Tongue (tissue), 2 donors: ENCODE measurements around the gene CARTPT. TPM values are rescaled to one million over a fixed set of nuclear protein-coding genes. Genes with fewer than 3 reads are reported as not detected.
A peak's percentile ranks its signal among the peaks of the same experiment; 100 is the strongest.

Source experiments
- DNase-seq: peaks from one replicate; pipeline ENCODE4 v3.0.0-alpha.2; 2015
- total RNA-seq: library from RNA; depleted of rRNA; stranded (reverse); fragments of >200 nt; gene quantifications from one replicate; pipeline ENCODE4 v1.2.3, GENCODE V29; 2014

The CARTPT gene
- not detected for total RNA-seq

DNA sequence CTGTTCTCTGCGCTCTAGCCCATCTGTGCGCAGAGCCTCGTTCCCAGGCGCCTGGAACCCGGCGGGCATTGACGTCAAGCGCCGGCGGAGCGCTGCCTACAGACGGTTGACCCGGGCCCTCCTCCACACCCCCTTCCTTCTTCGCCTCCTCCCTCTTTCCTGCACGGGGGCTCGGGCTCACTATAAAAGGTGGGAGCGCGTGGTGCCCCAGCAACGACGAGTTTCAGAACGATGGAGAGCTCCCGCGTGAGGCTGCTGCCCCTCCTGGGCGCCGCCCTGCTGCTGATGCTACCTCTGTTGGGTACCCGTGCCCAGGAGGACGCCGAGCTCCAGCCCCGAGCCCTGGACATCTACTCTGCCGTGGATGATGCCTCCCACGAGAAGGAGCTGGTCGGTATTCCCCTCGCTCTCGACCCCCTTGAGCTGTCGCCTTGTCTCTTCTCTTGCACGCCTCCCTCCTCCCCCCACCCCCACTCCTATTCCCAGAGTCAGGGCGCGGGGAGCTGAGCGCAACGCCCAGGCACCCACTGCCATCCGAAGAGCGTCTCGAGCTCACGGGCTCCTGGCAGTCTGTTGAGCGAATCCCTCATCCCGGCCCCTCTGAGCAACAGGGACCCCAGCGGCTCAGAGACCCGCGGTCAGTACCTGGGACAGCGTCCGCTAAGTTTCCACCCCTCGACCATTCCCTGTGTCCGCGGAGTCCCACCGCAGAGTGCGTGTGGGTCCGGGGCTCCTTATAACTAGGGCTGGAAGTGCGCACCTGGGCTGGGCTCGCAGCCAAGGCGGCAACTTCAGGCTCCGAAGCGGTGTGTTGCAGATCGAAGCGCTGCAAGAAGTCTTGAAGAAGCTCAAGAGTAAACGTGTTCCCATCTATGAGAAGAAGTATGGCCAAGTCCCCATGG lies at the start of gene CARTPT:
TSS of gene CARTPT (plus strand) at position 213 of the 902 bp plus-strand sequence. CDS start at position 232, 19 bp downstream.
- peak; percentile 67 for DNase-seq

DNA sequence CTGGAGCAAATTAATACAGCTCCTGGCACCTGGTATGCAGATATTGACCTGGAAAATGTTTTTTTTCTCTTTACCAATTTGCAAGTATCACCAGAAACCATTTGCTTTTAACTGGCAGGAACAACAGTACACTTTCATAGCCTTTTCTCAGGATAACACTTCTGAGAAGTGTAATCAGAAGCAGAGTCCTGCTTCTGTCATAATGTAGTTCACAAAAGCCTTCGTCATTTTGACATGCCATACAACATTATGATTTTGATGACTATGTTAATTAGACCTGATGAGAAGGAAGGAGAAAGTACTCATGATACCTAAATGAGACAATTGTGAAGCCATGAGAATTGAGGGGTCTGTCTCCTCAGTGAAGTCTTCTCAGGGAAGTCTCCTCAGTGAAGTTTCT lies 41.1 kb upstream of the CARTPT start:
- no peak for DNase-seq

DNA sequence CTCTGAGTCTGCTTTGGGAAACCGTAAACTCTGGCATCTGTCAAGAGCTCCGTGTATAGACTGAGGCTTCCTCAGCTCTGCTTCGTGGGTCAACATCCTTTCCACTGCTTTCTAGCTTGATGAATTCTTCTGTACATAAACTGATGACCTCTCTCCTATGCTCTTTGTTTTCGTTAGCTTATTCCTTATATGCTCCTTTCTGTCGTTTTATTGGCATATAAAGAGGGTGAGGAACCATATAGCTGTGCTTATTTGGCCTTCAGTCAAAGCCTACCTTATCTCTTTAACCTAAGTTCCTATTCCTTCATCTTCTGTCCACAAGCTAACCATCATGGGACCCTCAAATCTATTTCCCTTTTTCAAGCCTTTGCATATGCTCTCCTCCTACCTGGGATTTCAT lies 39.4 kb upstream of the CARTPT start:
- no peak for DNase-seq

DNA sequence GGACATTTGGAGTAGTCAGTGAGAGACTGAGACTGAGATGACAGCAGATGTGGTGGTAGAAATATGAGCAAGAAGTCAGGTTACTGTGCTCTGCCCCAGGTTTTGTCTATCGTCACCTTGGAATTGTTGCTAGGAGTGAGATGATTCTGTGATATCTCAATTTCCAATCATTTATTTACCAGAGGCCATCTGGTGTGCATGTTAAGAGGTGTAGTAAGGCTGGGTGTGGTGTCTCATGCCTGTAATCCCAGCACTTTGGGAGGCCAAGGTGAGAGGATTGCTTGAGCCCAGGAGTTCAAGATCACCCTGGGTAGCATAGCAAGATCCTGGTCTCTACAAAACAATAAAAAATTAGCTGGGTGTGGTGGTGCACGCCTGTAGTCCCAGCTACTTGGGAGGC lies 38.6 kb upstream of the CARTPT start:
- DNase-seq, result no peak

DNA sequence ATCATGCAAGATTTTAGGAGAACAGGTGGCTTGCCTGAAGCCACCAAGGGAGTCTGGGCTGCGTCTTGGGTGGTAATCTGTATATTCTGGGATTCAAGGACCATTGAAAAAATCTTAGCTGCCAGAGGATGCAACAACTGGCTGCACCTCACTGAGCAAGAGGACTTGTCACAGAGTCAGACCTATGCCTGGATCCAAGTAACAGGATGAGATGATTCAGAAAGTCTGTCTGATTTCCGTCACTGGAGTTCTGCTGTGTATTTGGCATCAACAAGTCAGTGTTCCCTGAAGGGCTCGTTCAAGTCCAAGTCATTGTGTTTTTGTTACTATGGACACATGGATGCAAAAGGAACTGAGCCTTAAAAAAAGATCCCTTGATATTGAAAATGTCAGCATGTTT lies 37.8 kb upstream of the CARTPT start:
- peak; percentile 57 for DNase-seq

DNA sequence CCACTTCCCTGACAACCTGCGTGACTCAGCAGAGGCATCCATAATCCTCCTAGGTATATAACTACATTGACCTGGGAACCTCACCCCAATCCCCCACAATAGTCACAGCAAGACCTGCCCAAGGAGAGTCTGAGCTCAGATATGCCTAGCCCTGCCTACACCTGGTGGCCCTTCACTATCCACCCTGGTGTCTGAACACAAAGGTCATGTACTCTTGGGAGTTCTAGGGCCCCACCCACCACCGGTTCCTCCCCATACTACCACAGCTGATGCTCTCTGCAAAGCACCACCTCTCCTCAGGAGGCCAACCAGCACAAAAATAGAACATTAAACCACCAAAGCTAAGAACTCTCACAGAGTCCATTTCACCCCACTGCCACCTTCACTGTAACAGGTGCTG lies 34.8 kb upstream of the CARTPT start:
- no peak for DNase-seq

DNA sequence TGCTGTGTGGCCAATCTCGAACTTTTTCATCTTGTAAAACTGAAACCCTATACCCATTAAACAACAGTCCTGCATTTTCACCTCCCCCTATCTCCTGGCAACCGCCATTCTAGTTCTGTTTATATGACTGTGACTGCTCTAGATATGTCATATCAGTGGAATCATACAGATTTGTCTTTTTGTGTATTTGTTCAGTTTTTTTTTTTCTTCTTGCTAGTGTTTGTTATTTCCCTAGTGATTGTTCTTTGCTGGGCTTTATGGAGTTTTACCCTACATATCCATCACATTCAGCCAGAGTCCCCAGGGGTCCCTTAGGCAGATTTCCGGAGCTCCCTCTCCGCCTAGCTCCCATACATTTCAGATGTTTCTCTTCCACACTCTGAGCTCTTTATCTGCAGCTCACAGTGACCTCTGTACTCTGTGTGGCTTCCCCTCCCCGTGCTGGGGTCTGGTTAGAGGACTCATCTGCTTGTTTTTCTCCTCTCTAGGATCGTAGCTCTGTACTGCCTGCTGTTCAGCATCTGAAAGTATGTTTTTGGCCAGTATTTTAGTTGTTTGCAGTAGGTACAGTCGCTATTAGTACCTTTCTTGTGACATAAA lies 25.1 kb upstream of the CARTPT start:
- DNase-seq, result no peak

DNA sequence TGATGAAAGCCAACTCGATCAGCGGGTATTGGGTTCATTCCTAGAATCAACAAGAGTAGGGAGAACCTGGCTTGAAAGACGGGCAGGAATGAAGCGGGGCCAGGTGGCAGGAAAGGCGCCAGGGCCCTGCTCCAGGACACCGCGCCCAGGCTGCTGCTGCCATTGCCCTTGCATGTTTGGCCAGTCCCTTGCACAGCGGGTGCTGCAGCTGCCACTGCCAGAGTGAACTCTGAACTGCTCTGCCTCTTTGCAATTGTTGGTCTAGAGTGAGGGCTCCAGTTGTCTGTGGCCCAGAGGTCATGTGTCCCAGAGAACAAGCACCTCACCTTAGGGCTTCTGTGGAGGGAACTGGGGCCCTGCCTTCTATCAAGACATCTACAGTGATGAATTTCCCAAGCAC lies 24.0 kb upstream of the CARTPT start:
- DNase-seq, result no peak

DNA sequence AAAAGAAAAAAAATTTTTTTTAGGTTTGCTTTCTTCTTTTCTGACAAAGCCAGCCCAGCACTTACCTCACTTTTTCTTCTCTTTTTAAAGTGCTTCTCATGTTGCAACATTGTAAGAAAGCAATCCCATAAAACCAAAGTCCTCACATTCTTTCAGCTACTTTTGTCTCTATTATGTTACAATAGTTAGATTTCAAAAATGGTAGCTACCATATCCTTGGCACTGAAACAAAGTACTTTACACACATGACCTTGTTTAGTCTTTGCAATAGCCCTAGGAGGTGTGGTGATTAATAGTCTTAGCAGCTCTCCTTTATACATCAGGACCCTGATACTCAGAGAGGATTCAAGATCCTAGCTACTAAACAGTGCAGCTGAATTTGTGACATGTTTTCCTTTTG lies 23.5 kb upstream of the CARTPT start:
- no peak for DNase-seq

DNA sequence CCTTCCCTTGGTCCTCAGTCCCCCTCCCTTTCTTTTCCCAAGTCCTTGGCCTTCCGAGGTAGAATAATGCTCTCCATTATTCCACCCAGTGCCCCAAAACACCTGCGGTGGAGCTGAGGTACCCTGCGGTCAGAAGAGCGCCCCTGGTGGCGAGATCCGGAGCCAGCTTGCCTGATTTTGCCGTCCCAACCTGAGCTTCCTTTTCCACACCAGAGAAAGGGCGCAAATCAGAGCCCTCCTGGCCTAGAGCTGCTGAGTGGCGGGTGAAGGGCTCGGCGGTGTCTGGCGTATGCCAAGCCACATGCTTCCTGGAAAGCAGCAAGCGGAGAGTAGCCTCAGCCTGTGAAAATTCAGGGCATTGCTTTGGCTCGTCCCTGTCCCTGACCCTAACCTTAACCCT lies 21.1 kb upstream of the CARTPT start:
- no peak for DNase-seq

DNA sequence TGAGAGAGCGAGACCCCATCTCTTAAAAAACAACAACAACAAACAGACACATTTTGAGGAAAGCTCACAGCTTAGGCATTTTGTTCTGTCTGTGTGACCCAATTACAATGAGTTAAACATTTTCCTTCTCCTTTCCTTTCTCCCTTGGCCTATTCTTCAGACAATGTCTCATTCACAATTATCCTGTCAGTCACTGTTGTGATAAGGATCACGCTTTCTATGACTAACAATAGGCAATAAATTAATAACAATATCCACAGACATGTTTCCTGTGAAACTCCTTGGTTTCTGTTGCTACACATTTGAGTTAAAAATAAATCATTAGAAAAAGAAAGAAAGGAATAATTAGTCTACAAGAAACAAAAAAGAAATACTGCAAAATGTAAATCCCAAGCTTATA lies 19.8 kb upstream of the CARTPT start:
- DNase-seq, result no peak

DNA sequence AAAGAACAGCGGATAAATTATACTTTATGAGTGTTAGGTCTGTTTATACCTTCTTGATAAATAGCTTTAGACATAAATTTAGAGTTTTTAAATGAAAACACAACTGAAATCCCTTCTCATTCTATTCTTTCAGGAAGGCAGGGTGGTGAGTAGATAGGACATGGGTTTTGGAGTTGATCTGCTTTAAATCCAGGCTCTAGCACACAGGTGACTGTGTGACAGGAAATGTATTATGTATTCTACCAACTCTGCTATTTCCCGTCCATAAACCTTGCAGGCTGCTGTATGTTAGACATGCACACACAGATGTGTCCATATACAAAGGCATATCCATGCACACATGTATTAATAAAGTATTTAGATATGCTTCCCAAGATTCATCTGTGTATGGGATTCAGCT lies 19.3 kb upstream of the CARTPT start:
- no peak for DNase-seq

DNA sequence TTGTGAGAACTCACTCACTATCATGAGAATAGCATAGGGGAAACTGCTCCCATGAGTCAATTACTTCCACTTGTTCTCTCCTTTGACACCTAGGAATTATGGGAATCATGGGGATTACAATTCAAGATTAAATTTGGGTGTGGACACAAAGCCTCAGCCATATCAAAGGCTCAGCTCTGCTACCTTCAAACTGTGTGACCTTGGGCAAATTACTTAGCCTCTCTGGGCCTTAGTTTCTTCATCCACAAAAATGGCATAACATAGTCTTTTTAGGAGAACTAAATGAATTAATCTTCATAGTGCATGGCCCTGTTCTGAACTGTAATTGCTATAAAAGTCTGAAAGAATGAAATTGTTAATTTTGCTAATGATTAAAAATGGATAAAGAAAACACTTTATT lies 18.3 kb upstream of the CARTPT start:
- DNase-seq, result no peak

DNA sequence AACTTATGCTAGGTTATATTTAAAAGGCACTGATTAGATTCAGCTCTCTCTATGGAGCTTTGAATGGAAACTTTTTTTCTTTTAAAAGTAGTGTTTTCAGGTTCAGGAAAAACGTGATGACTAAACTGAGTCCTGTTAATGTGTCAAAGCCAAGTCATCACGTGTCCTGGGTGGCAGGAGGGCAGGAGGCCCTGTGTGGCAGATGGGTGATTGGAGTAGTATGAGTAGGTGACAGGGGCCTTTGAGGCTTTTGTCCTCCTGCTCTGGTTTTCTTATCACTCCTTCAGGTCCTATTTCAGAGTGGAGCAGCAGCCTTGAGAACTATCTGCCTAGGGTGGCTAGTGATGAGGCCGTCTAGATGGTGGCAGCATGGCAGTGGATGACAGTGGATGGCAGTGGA lies 17.7 kb upstream of the CARTPT start:
- DNase-seq, result no peak

DNA sequence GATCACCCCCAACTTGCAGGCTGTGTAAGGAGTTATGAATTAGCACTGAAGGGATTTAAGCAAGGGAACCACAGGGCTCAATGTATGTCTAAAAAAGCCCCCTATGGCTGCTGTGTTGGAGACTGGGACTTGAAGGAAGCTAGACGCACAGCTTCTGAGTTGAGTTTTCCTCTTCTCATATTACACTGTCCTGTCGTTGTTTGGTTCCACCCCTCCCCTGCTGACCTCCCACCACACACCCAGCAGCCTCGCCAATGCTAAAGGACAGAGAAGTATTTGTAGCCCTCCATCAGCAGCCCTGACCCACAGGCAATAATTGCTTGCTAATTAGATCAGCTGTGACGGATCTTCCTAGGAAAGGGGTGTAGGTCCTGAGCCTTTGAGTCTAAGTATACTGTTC lies 15.1 kb upstream of the CARTPT start:
- DNase-seq, result no peak

DNA sequence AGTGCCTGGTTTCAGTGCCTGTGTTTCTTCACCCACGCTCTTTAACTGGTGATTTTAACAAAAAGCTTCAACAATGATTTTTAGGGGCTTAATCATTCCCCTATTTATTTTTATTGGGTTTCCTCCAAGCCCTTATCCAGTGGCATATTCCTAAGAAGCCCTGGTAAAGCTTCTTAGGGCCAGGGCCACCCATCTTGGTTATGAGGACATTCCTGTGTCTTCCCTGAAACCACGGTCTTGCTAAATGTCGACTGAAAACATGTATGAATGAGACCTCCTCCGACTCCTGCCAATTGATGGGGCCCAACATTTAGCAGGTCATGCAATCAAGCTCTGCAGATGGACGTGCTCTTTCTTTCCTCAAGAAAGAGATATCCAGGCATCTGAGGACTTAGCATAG lies 13.7 kb upstream of the CARTPT start:
- DNase-seq, result no peak

DNA sequence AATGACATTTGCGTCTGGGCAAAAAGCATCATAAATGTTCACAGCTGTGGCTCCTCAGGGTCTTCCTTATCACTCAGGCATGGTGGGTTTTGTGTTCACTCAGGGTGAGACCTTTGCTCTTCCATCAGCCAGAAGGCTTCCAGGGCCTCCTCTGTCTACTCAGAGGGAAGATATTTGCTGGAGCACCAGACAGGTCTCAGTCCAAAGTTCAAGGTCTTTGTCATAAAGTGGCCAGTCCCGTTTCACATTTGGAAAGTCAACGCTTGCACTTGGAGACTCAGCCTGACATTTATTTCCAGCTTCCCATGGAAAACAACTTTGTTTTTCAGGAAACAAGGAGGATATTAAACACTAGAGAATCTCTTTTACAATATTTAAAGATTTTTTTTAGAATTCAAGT lies 12.2 kb upstream of the CARTPT start:
- DNase-seq, result no peak

DNA sequence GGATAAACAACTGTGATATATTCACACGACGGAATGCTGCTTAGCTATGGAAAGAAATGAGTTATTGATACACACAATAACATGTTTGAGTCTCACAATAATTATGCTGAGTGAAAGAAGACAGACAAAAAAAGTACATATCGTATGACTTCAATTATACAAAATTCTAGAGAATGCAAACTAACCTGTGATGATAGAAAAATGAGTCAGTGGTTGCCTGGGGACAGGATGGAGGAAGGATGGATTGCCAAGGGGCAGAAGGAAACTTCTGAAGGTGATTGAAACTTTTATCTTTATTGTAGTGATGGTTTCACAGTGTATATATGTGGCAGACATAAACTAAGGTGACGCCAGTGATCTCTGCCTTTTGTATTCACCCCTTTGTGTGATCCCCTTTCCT lies 7.5 kb upstream of the CARTPT start:
- no peak for DNase-seq

DNA sequence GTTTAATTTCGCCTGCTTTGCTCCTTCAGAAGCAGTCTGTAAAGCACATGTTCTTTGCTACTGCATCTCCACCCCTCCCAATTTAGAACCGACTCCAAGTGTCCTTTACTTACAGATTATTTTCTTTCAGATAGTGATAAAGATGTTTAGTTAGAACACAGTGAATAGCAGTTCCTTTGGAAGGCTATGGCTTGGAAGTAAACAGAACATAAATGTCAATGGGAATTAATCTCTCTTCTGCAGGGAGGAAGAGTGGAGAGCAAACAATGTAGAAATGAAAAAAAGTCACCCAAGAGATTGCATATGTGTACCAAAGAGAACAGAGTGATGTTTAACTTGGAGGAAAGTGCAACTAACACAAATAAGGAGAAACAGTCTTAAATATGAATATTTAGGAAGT lies 4.2 kb upstream of the CARTPT start:
- DNase-seq, result no peak

DNA sequence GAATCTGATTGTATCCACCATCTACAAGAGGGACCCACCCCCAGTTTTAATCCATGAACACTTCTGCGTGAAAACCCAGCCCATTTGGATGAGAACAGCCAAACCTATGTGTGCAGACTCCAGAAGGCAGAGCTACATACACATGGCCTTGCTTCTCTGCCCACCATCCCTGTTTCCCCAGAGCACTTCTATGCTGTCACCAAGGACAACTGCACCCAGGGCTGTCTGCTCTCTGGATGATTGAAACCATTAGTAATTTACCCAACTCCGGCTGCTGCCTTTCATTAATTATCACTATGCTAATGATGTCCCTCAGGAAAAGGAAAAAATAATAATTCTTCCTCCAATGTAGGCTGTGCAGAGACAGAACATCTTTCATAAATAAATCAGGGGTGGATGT lies 8.9 kb downstream of the CARTPT start:
- no peak for DNase-seq

DNA sequence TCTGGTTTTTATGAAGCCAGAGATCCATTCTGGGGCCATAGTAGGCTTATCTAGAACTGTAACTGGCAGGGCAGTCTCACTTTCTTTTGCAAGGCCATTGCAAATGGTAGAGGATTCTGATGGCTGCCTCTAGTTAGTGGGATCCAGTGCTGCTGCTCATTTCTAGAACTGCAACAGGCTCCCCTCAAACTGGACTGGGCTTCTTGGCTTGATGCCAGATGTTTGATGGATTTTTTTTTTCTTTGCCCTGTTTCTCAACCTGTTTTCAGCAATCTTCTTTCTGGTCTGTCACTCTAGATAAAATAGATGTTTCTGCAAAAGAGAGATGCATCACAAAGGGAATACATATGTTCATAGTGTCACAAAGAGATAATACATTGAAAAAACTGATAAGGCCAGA lies 11.9 kb downstream of the CARTPT start:
- no peak for DNase-seq

DNA sequence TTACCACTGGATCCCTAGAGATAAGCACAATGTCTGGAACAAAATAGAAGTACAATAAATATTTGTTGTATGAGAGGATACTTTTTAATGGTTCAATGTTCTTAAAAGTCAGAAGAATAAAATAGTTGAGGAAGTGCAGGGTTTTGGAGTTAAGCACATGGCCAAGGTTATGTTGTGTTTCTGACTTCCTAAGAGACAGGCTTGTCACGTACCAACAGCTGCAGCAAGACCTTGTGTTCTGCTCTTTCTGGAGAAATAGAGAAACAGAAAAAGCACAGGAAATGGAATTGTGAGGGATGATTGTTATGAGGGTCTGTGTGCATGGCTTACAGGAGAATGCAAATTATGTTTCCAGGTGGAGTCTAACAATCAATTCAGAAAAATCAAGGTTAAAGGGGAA lies 12.9 kb downstream of the CARTPT start:
- DNase-seq, result no peak

DNA sequence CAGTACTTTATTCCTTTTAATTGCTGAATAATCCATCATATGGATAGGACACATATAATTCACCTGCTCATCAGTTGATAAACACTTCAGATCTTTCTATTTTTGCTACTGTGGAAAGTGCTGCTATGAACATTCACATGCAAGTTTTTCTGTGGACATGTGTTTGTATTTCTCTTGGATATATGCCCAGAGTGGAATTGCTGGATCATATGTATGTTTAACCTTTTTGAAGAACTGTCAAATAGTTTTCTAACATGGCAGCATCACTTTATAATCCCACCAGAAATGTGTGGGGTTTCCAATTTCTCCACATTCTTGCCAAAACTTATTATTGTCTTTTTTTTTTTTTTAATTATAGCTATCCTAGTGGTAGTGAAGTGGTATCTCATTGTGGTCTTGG lies 15.1 kb downstream of the CARTPT start:
- no peak for DNase-seq

DNA sequence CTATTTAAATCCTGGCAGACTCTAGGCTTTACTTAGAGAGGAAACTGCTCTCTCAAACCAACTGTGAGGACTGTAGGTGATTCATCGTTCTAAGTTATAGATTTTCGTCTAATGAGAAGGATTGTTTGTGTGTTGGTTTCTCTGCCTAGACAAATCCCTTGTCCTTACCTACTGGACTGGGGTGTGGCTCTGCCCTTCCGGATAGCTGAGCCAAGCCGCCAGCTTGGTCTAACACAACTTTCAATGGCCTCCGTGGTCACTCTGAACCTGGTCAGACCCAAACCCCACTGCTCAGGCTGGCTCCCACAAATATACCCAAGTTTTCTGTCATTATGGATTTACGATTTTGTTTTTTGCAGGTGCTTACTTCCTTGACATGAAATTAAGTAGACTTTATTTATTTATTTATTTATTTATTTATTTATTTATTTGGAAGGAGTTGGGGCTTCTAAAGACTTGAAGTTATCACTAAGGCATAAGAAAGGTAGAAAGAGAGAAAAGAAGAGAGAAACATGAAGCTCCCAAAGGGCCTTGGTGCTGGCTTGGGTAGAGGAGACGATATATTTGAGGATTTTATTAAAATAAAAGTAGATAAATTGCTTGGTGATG lies 19.0 kb downstream of the CARTPT start:
- no peak for DNase-seq
